Breast epithelium (tissue), 4 donors: ENCODE data around the gene THSD7B. TPM values are rescaled to one million over a fixed set of nuclear protein-coding genes. Genes with fewer than 3 reads are reported as not detected.

Experiments
- DNase-seq, 2 donors: peaks; one replicate each; pipeline ENCODE4 v3.0.0-alpha.2; 2019; ENCODE audit warnings: low spot score in 2 of 2
- H3K27ac ChIP-seq, 2 donors: fragments of 200-600 bp; sonication (generic) in 1 of 2; one replicate each; pipeline ENCODE4 v1.5.1; 2016 to 2019; ENCODE audit warnings: mild to moderate bottlenecking in 1 of 2
- H3K27me3 ChIP-seq, 2 donors: fragments of 200-600 bp; sonication (generic) in 1 of 2; one replicate each; pipeline versions ENCODE4 v1.5.1 to v1.6.0; 2017 to 2019; ENCODE audit warnings: control low read depth in 1 of 2, mild to moderate bottlenecking in 1 of 2
- H3K36me3 ChIP-seq: fragments of 200-600 bp; one replicate; pipeline ENCODE4 v1.5.1; 2019
- H3K4me1 ChIP-seq, 2 donors: fragments of 200-600 bp; sonication (generic); one replicate each; pipeline ENCODE4 v1.5.1; 2016 to 2019; ENCODE audit warnings: control low read depth in 1 of 2
- H3K4me3 ChIP-seq, 3 donors: fragments of 200-600 bp; sonication (generic); 1 replicate in 2 of 3; 2 replicates in 1 of 3; pipeline ENCODE4 v1.5.1; 2016 to 2019; ENCODE audit warnings: mild to moderate bottlenecking in 3 of 3, moderate library complexity in 2 of 3
- H3K9me3 ChIP-seq, 2 donors: fragments of 200-600 bp; sonication (generic) in 1 of 2; one replicate each; pipeline ENCODE4 v1.5.1; 2016 to 2019; ENCODE audit warnings: control low read depth in 1 of 2
- CTCF ChIP-seq, 3 donors: fragments of 450-650 bp; IDR thresholded peaks; one replicate each; pipeline ENCODE4 v1.5.1; 2016 to 2017; ENCODE audit warnings: antibody characterized with exemption in 3 of 3, mild to moderate bottlenecking in 3 of 3, moderate library complexity in 3 of 3
- POLR2A ChIP-seq: fragments of 450-650 bp; IDR thresholded peaks from one replicate; pipeline ENCODE4 v1.6.1; 2016; ENCODE audit warnings: antibody characterized with exemption, mild to moderate bottlenecking, moderate library complexity
- POLR2AphosphoS5 ChIP-seq, 3 donors: sonication (generic); formaldehyde crosslinking; IDR thresholded peaks; one replicate each; pipeline ENCODE4 v1.6.1; 2017; ENCODE audit warnings: antibody characterized with exemption in 3 of 3
- intact Hi-C: fragments of 100-400 bp; cut with DNase I; formaldehyde crosslinking; loops from one replicate; pipeline ENCODE4 v1.15.1; 2023; ENCODE audit warnings: low total_unique reads
- total RNA-seq, 3 donors: library from RNA; depleted of rRNA; stranded (reverse); fragments of >200 nt; gene quantifications; one replicate each; pipeline ENCODE4 v1.1.0, GENCODE V29; 2016

THSD7B gene
- total RNA-seq, 3 donors from 2014 or later = 0.73 to 3.3 (median 2.1) TPM

- TF ChIP-seq CTCF (IDR thresholded peaks at IDR 0.05) (no peak), POLR2A (no peak), POLR2AphosphoS5 (IDR thresholded peaks at IDR 0.05) (no peak)
- intact Hi-C loops = no loop called here
- no peaks in the 10 kb centered on the region for H3K27me3 ChIP-seq
- no peaks in the 10 kb centered on the region for H3K36me3 ChIP-seq
- H3K4me3 ChIP-seq = no peak overlapping the region
- H3K4me1 ChIP-seq = no peaks in the 10 kb centered on the region
- peaks cover 0 to 4% of the 10 kb centered on the region in 2 donors for H3K9me3 ChIP-seq
- DNase-seq = no peak
- no peak overlapping the region for H3K27ac ChIP-seq
Measured at GRCh38 chr2:136809998-136810397, 44.7 kb downstream of the THSD7B start.

- Histone ChIP-seq H3K36me3 (no peaks in the 10 kb centered on the region), H3K27me3 (no peaks in the 10 kb centered on the region), H3K4me3 (no peak overlapping the region), H3K9me3 (no peaks in the 10 kb centered on the region), H3K27ac (no peak overlapping the region), H3K4me1 (no peaks in the 10 kb centered on the region)
- no peak for DNase-seq
- no peak for TF ChIP-seq POLR2A
- no peak for TF ChIP-seq POLR2AphosphoS5 (IDR thresholded peaks at IDR 0.05)
- TF ChIP-seq CTCF (IDR thresholded peaks at IDR 0.05) = no peak
- intact Hi-C loops = no loop called here
Measured at GRCh38 chr2:136818839-136819238, 53.5 kb downstream of the THSD7B start.

- Histone ChIP-seq H3K4me1 (no peaks in the 10 kb centered on the region), H3K27ac (no peak overlapping the region), H3K36me3 (no peaks in the 10 kb centered on the region), H3K9me3 (no peaks in the 10 kb centered on the region), H3K27me3 (no peaks in the 10 kb centered on the region), H3K4me3 (no peak overlapping the region)
- TF ChIP-seq CTCF (IDR thresholded peaks at IDR 0.05) (no peak), POLR2A (no peak), POLR2AphosphoS5 (IDR thresholded peaks at IDR 0.05) (no peak)
- DNase-seq = no peak
- intact Hi-C loops = no loop called here
Measured at GRCh38 chr2:136823291-136823690, 57.9 kb downstream of the THSD7B start.

- H3K4me1 ChIP-seq = no peaks in the 10 kb centered on the region
- no peaks in the 10 kb centered on the region for H3K27me3 ChIP-seq
- H3K27ac ChIP-seq = no peak overlapping the region
- H3K4me3 ChIP-seq = no peak overlapping the region
- intact Hi-C loops = no loop called here
- no peak for DNase-seq
- TF ChIP-seq CTCF (IDR thresholded peaks at IDR 0.05) (no peak), POLR2A (no peak), POLR2AphosphoS5 (IDR thresholded peaks at IDR 0.05) (no peak)
- H3K9me3 ChIP-seq = no peaks in the 10 kb centered on the region
- no peaks in the 10 kb centered on the region for H3K36me3 ChIP-seq
Measured at GRCh38 chr2:136828162-136828561, 62.8 kb downstream of the THSD7B start.

- Histone ChIP-seq H3K4me3 (no peak overlapping the region), H3K4me1 (no peaks in the 10 kb centered on the region), H3K27me3 (no peaks in the 10 kb centered on the region), H3K36me3 (no peaks in the 10 kb centered on the region), H3K27ac (no peak overlapping the region), H3K9me3 (no peaks in the 10 kb centered on the region)
- no peak for TF ChIP-seq POLR2AphosphoS5 (IDR thresholded peaks at IDR 0.05)
- no peak for TF ChIP-seq CTCF (IDR thresholded peaks at IDR 0.05)
- no peak for TF ChIP-seq POLR2A
- intact Hi-C loops = no loop called here
- no peak for DNase-seq
Measured at GRCh38 chr2:136828774-136829173, 63.4 kb downstream of the THSD7B start.
